Measurements from ENCODE around the gene PTPN22. TPM values are rescaled to one million over a fixed set of nuclear protein-coding genes. Genes with fewer than 3 reads are reported as not detected.
A peak's percentile ranks its signal among the peaks of the same experiment; 100 is the strongest.

The PTPN22 gene
- total and polyA plus RNA-seq, 9 of the 15 experiments (the other 6 are each of a cell fraction or from before 2014, with no cell fraction given): 0.45 to 4.6 (median 1.1) TPM

GRCh38 chr1:113812661-113813135, 58.8 kb downstream of the PTPN22 start (continued):
- TF ChIP-seq KDM5B (IDR thresholded peaks at IDR 0.05; ENCODE audit: insufficient replicate concordance, low read depth, low read length): no peak
- peak; percentile 55 for TF ChIP-seq SPI1 (IDR thresholded peaks at IDR 0.05; ENCODE audit: borderline replicate concordance, low read depth, low read length)
- TF ChIP-seq SMARCE1 (IDR thresholded peaks at IDR 0.05): peak; percentile 45
- peak; percentile 3 for TF ChIP-seq SMAD4 (CRISPR knock-in tag; conservative IDR thresholded peaks at IDR 0.05)
- no peak for TF ChIP-seq ZNF282 (CRISPR knock-in tag; IDR thresholded peaks at IDR 0.05)
- no peak for TF ChIP-seq THAP7 (CRISPR knock-in tag; IDR thresholded peaks at IDR 0.05)
- TF ChIP-seq ZFP91 (CRISPR knock-in tag; IDR thresholded peaks at IDR 0.05): no peak
- TF ChIP-seq POLR2H (tag; IDR thresholded peaks at IDR 0.05; ENCODE audit: low read depth): peak; percentile 95
- TF ChIP-seq XRCC5 (IDR thresholded peaks at IDR 0.05; ENCODE audit: low read depth, low read length): no peak
- no peak for TF ChIP-seq ZNF518B (CRISPR knock-in tag; IDR thresholded peaks at IDR 0.05)

All from K562 (cell line).